ENCODE results near the gene FARSA. TPM values are rescaled to one million over a fixed set of nuclear protein-coding genes. Genes with fewer than 3 reads are reported as not detected.
A peak's percentile ranks its signal among the peaks of the same experiment; 100 is the strongest.

FARSA gene
- total and polyA plus RNA-seq, 2 of the 13 experiments (the other 11 are each of a cell fraction or from before 2014, with no cell fraction given), result 25.9 to 72.0 TPM

- no peak for TF ChIP-seq ZXDC (CRISPR knock-in tag; IDR thresholded peaks at IDR 0.05)
- peak; percentile 30 for TF ChIP-seq TBL1XR1 (IDR thresholded peaks at IDR 0.05; ENCODE audit: borderline replicate concordance, low read length, partially characterized antibody)
- 0 out of 2 replicates have a peak, but pooled peaks have one; percentile 17 for TF ChIP-seq PPARG (CRISPR knock-in tag; conservative IDR thresholded peaks at IDR 0.05)
- no peak for TF ChIP-seq ZNF317 (CRISPR knock-in tag; IDR thresholded peaks at IDR 0.05)
- no peak for TF ChIP-seq ZSCAN5A (CRISPR knock-in tag; IDR thresholded peaks at IDR 0.05; ENCODE audit: borderline replicate concordance)
- TF ChIP-seq JARID2 (CRISPR knock-in tag; IDR thresholded peaks at IDR 0.05; ENCODE audit: insufficient replicate concordance), result no peak
- TF ChIP-seq SRSF4 (IDR thresholded peaks at IDR 0.05; ENCODE audit: low read depth, low read length, poor library complexity, severe bottlenecking), result no peak
- peak; percentile 48; the same call in 1 of the 2 replicates for TF ChIP-seq PHF21A (CRISPR knock-in tag; IDR thresholded peaks at IDR 0.05)
- no peak for TF ChIP-seq DZIP1 (CRISPR knock-in tag; IDR thresholded peaks at IDR 0.05)
- no peak for TF ChIP-seq TEAD2 (CRISPR knock-in tag; IDR thresholded peaks at IDR 0.05)
- TF ChIP-seq GTF3A (CRISPR knock-in tag; conservative IDR thresholded peaks at IDR 0.05), result no peak
- TF ChIP-seq SP5 (CRISPR knock-in tag; IDR thresholded peaks at IDR 0.05; ENCODE audit: borderline replicate concordance, low read depth), result no peak
- TF ChIP-seq MEF2D (CRISPR knock-in tag; IDR thresholded peaks at IDR 0.05), result 0 out of 2 replicates have a peak, but pooled peaks have one; percentile 33
- no peak for TF ChIP-seq HMGA1 (CRISPR knock-in tag; conservative IDR thresholded peaks at IDR 0.05)
- TF ChIP-seq DNMT3B (CRISPR knock-in tag; conservative IDR thresholded peaks at IDR 0.05), result no peak
- TF ChIP-seq MED13 (CRISPR knock-in tag; IDR thresholded peaks at IDR 0.05), result no peak
- TF ChIP-seq E2F2 (CRISPR knock-in tag; IDR thresholded peaks at IDR 0.05; ENCODE audit: borderline replicate concordance), result no peak
- peak; percentile 31; the same call in 1 of the 2 replicates for TF ChIP-seq FOXA3 (CRISPR knock-in tag; IDR thresholded peaks at IDR 0.05)
- peak; percentile 30; the same call in 1 of the 2 replicates for TF ChIP-seq GFI1 (CRISPR knock-in tag; IDR thresholded peaks at IDR 0.05; ENCODE audit: borderline replicate concordance)
- peak; percentile 51; the same call in 1 of the 2 replicates for TF ChIP-seq MYC (CRISPR knock-in tag; IDR thresholded peaks at IDR 0.05; ENCODE audit: borderline replicate concordance)
- TF ChIP-seq DPF2 (CRISPR knock-in tag; IDR thresholded peaks at IDR 0.05; ENCODE audit: borderline replicate concordance, low read depth), result no peak; the same call in 1 of the 2 replicates
- no peak; the same call in 1 of the 2 replicates for TF ChIP-seq TAF1 (CRISPR knock-in tag; IDR thresholded peaks at IDR 0.05)
- TF ChIP-seq SRSF1 (optimal IDR thresholded peaks at IDR 0.05; ENCODE audit: low read depth, low read length), result peak; percentile 36
These were observed 20.4 kb downstream of the FARSA start (continued) for GRCh38 chr19:12913011-12913561.

All from HepG2 (cell line).